ENCODE measurements around the gene ARHGAP26. TPM values are rescaled to one million over a fixed set of nuclear protein-coding genes. Genes with fewer than 3 reads are reported as not detected.

The ARHGAP26 gene
- polyA plus RNA-seq, 3 donors = 11.0 to 12.1 (median 11.4) TPM

DNA sequence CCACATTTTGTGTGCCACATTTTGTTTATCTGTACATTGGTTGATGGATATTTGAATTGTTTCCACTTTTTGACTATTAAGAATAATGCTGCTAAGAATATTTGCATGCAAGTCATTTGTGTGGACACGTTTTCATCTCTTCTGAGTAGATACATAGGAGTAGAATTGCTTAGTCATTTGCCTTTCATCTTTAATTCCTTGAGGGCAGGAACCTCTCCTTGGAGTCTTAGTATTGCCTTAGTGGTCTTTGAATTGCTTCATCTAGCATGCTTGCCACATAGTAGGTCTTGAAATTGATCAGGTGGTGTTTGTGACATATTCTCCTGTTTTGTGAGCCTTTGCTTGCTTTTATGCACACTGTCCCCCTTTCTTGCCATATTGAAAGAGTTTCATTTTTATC, 504.8 kb downstream of the ARHGAP26 start:
- DNase-seq (ENCODE audit: low read depth in 3 of 3, low spot score in 2 of 3) = no peak

DNA sequence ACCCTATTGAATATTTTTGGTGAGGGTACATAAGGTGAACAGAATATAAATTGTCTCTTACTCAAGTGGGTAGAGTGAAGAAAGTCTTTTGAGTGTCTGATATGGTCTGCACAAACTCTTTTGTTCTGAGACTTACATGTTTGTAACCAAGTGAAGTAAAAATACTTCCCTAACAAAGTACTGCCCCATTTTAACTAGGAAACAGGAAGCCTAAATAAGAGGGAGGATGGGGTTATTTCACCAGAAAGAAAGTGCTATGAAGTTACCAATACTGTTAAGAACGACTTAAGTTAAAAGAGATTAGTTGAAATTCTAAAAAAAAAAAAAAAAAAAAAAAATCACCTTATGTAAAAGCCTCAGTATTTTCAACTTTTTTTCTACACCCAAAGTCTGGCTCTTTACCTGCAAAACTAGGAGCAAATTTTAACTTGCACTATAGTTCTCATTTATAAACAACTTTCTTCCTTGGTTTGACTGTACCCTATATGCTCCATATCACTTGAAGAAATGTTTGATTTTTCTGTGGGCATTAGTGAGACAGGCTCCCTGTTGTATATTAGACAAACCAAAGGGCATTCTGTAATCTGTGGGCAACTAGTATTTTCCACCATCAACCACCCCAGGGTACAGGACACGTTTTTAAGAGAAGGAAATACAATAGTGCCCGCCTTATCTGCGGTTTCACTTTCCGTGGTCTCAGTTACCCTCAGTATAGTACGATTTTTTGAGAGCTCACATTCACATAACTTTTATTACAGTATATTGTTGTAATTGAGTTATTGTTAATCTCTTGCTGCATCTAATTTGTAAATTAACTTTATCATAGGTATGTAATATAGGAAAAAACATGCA, 505.6 kb downstream of the ARHGAP26 start:
- DNase-seq (ENCODE audit: low read depth in 3 of 3, low spot score in 2 of 3) = no peak

DNA sequence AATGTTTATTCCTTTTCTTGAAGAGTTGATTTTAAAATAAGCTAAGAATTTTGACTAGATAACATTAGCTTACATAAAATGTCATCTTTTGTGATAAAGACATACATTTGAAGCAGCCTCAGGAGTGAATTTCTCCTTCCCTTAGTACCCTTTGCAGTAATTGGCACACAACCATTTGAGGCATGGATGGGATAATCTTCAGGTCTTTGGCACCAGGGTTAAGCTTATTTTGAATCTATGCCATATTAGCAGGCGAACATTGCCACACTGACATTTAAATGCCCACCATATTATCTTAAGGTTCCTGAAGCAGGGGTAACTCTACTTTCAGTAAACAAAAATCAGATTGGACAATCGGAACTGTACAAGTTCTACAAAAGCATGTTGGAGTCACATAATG, 507.4 kb downstream of the ARHGAP26 start:
- no peak for DNase-seq (ENCODE audit: low read depth in 3 of 3, low spot score in 2 of 3)

Other genes starting within 250 kb of the ARHGAP26 start
- 10 to 100 TPM; 24.2 to 28.8 (median 28.3) TPM for gene FGF1, start 84.3 kb upstream of the ARHGAP26 start, polyA plus RNA-seq (ENCODE audit: insufficient read length in 3 of 3)

All from right renal cortex interstitium (tissue), 3 donors.